Measurements from ENCODE around the gene SDF4.

GRCh38 chr1:1229770-1230169 lies 2.0 kb downstream of the SDF4 start:
- no peak for TF ChIP-seq CTCF (IDR thresholded peaks at IDR 0.05)
- no peak for TF ChIP-seq POLR2A (IDR thresholded peaks at IDR 0.05)
- TF ChIP-seq EP300 (IDR thresholded peaks at IDR 0.05) = no peak
- no peak for TF ChIP-seq POLR2AphosphoS5 (IDR thresholded peaks at IDR 0.05)

All from suprapubic skin (tissue), 4 donors.